AG10803 (cell line): ENCODE data around the gene DHRSX.

Experiments used
- DNase-seq: peaks from one replicate; pipeline ENCODE4 v3.0.0; 2010; ENCODE audit warnings: low read depth
- H3K4me3 ChIP-seq: 2 replicates; pipeline ENCODE4 v1.5.1; 2011; ENCODE audit warnings: mild to moderate bottlenecking, low read length, control low read depth
- TF ChIP-seq, protein P1 (sequence below): conservative IDR thresholded peaks from 2 replicates; pipeline ENCODE4 v1.5.1; 2011; ENCODE audit warnings: mild to moderate bottlenecking, low read length, control low read depth, inconsistent platforms

The DHRSX gene

DNA sequence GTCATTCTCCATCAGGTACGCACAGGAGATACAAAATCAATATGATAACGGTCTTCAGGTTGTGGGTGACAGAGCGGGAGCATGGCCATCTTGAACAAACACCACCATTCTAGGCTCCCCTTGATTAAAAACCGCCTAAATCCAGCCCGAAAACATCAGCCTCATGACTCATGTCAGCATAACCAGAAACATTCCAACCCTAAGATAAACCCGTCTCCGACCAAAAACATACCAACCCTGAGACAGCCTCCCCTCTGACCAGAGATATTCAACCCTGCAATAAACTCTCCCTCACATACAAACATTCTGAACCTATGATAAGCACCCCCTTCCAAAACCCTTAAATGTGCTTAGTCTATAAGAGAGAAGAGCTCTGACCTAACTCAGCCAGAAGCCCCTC lies 157.9 kb downstream of the DHRSX start:
- peak; percentile 62 for DNase-seq
- TF ChIP-seq, protein P1, sequence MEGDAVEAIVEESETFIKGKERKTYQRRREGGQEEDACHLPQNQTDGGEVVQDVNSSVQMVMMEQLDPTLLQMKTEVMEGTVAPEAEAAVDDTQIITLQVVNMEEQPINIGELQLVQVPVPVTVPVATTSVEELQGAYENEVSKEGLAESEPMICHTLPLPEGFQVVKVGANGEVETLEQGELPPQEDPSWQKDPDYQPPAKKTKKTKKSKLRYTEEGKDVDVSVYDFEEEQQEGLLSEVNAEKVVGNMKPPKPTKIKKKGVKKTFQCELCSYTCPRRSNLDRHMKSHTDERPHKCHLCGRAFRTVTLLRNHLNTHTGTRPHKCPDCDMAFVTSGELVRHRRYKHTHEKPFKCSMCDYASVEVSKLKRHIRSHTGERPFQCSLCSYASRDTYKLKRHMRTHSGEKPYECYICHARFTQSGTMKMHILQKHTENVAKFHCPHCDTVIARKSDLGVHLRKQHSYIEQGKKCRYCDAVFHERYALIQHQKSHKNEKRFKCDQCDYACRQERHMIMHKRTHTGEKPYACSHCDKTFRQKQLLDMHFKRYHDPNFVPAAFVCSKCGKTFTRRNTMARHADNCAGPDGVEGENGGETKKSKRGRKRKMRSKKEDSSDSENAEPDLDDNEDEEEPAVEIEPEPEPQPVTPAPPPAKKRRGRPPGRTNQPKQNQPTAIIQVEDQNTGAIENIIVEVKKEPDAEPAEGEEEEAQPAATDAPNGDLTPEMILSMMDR, result no peak
- H3K4me3 ChIP-seq, result no peak overlapping the region

GRCh38 chrX:2342281-2342688 lies 158.5 kb downstream of the DHRSX start:
- TF ChIP-seq, protein P1, result no peak
- H3K4me3 ChIP-seq, result no peak overlapping the region
- no peak for DNase-seq

GRCh38 chrX:2340991-2341390 lies 159.8 kb downstream of the DHRSX start:
- H3K4me3 ChIP-seq, result no peak overlapping the region
- TF ChIP-seq, protein P1, result no peak
- no peak for DNase-seq

GRCh38 chrX:2336181-2336580 lies 164.6 kb downstream of the DHRSX start:
- DNase-seq, result no peak
- TF ChIP-seq, protein P1, result no peak

DNA sequence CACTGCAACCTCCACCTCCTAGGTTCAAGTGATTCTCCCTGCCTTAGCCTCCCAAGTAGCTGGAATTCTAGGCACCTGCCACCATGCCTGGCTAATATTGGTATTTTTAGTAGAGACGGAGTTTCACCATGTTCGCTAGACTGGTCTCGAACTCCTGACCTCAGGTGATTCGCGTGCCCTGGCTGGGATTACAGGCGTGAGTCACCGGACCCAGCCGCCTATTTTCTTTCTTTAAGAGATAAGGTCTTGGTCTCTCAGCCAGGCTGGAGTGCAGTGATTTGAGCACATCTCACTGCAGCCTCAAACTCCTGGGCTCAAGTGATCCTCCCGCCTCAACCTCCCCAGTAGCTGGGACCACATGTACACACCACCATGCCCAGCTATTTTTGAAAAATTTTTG lies 166.5 kb downstream of the DHRSX start:
- no peak overlapping the region for H3K4me3 ChIP-seq
- TF ChIP-seq, protein P1, result no peak
- no peak for DNase-seq

More at GRCh38 chrX:2336181-2336580, 164.6 kb downstream of the DHRSX start:
- H3K4me3 ChIP-seq, result no peak overlapping the region

DNA sequence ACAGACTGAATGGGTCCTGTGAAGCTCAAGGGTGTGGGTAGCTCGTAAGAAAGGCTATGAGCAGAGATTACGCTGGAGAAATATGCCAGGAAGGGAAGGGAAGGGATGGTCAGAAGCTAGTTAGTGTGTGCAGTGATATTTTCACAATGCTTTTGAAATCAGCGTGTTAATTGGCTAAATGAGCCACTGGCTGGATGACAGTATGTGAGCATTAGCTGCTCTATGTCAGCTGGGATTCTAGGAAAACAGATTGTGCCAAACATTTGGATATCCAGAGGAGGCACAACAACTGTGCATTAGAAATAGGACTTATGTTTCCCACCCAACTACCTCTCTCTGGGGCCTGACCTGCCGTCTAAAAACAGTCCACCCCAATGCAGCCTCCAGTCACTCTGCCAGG lies 168.5 kb downstream of the DHRSX start:
- no peak overlapping the region for H3K4me3 ChIP-seq
- TF ChIP-seq, protein P1, result no peak
- no peak for DNase-seq

- TF ChIP-seq, protein P1, result no peak
- DNase-seq, result no peak
- H3K4me3 ChIP-seq, result no peak overlapping the region
These were observed 169.9 kb downstream of the DHRSX start for GRCh38 chrX:2330910-2331309.
